H1 (cell line): ENCODE data around the gene TADA3. TPM values are rescaled to one million over a fixed set of nuclear protein-coding genes. Genes with fewer than 3 reads are reported as not detected.

Experiments
- CTCF ChIA-PET: fragments of 300-600 bp; sonication (Branson Sonifier 250); formaldehyde crosslinking; loops from one replicate; lab custom pipeline; 2021; ENCODE audit not compliant: partially characterized antibody; lab: Charles Lee
- POLR2A ChIA-PET: fragments of 300-600 bp; sonication (Branson Sonifier 250); formaldehyde crosslinking; loops from one replicate; lab custom pipeline; 2021; ENCODE audit warnings: inconsistent platforms; ENCODE audit not compliant: partially characterized antibody; lab: Charles Lee
- DNase-seq, 2 experiments: peaks; one replicate each; pipeline versions ENCODE4 v3.0.0 to v3.0.0-alpha.2; 2010 to 2022; ENCODE audit warnings: low spot score in 2 of 2, low read depth in 1 of 2, mixed read lengths in 1 of 2
- FAIRE-seq: peaks from 2 replicates; lab custom pipeline; 2011; peaks lifted over from hg19 to GRCh38; lab: Jason Lieb, UNC
- H2AFZ ChIP-seq: 2 replicates; pipeline ENCODE4 v1.8.1; 2012; ENCODE audit warnings: low read length, inconsistent platforms
- H2AK5ac ChIP-seq: 2 replicates; pipeline ENCODE4 v1.6.1; 2013; ENCODE audit warnings: low read depth, low read length
- H2BK120ac ChIP-seq: replicated peaks from 2 replicates; pipeline ENCODE3; 2013; ENCODE audit warnings: low read depth, low read length, inconsistent platforms
- H2BK12ac ChIP-seq: 2 replicates; pipeline ENCODE4 v1.6.1; 2013; ENCODE audit warnings: low read depth, low read length
- H2BK15ac ChIP-seq: 2 replicates; pipeline ENCODE4 v1.6.1; 2013; ENCODE audit warnings: low read length
- H2BK20ac ChIP-seq: 2 replicates; pipeline ENCODE4 v1.6.1; 2013; ENCODE audit warnings: low read length
- H2BK5ac ChIP-seq: 2 replicates; pipeline ENCODE4 v1.6.1; 2013; ENCODE audit warnings: low read depth, low read length
- H3K14ac ChIP-seq: 2 replicates; pipeline ENCODE4 v1.6.1; 2013; ENCODE audit warnings: inconsistent platforms; ENCODE audit not compliant: insufficient read length
- H3K18ac ChIP-seq: 2 replicates; pipeline ENCODE4 v1.6.1; 2013; ENCODE audit warnings: low read length; ENCODE audit errors: extremely low read depth
- H3K23ac ChIP-seq: 2 replicates; pipeline ENCODE4 v1.6.1; 2013; ENCODE audit warnings: inconsistent platforms; ENCODE audit not compliant: insufficient read length
- H3K23me2 ChIP-seq: 2 replicates; pipeline ENCODE4 v1.6.1; 2013; ENCODE audit warnings: low read depth, low read length
- H3K27ac ChIP-seq: 2 replicates; pipeline ENCODE4 v1.6.1; 2011; ENCODE audit warnings: low read depth, low read length, inconsistent platforms
- H3K27me3 ChIP-seq, 4 experiments: replicated peaks in 1 of 4; 1 replicate in 1 of 4; 2 replicates in 3 of 4; pipeline versions ENCODE4 v1.6.1 to v1.8.1; 2011 to 2013; ENCODE audit warnings: low read length in 3 of 4, mild to moderate bottlenecking in 3 of 4, inconsistent platforms in 2 of 4, mixed read lengths in 2 of 4, moderate library complexity in 1 of 4; ENCODE audit not compliant: control insufficient read depth in 3 of 4, insufficient read depth in 3 of 4; ENCODE audit errors: extremely low read depth in 1 of 4
- H3K36me3 ChIP-seq, 4 experiments: 2 replicates each; pipeline versions ENCODE4 v1.6.1 to v1.8.1; 2011 to 2013; ENCODE audit warnings: mild to moderate bottlenecking in 4 of 4, low read length in 3 of 4, moderate library complexity in 2 of 4, control low read depth in 1 of 4, inconsistent platforms in 1 of 4; ENCODE audit not compliant: insufficient read depth in 4 of 4, control insufficient read depth in 2 of 4
- H3K4ac ChIP-seq: replicated peaks from 2 replicates; pipeline ENCODE3; 2013; ENCODE audit warnings: low read length, low read depth, mixed read lengths, inconsistent platforms; ENCODE audit not compliant: insufficient read length
- H3K4me1 ChIP-seq, 4 experiments: replicated peaks in 1 of 4; 1 replicate in 1 of 4; 2 replicates in 3 of 4; pipeline versions ENCODE4 v1.6.1 to v1.8.1; 2011 to 2013; ENCODE audit warnings: low read length in 3 of 4, inconsistent platforms in 2 of 4, mixed read lengths in 1 of 4; ENCODE audit not compliant: insufficient read depth in 4 of 4, control insufficient read depth in 3 of 4
- H3K4me2 ChIP-seq, 2 experiments: 2 replicates each; pipeline versions ENCODE4 v1.6.1 to v1.8.1; 2011 to 2013; ENCODE audit warnings: low read depth in 2 of 2, low read length in 2 of 2, control low read depth in 1 of 2, inconsistent platforms in 1 of 2, mild to moderate bottlenecking in 1 of 2; ENCODE audit not compliant: insufficient read depth in 1 of 2
- H3K4me3 ChIP-seq, 4 experiments: fragments of 200-600, 300-600 bp in 1 of 4; sonication (generic), shearing (Covaris generic), sonication (Bioruptor Twin) in 1 of 4; 2 replicates each; pipeline versions ENCODE4 v1.5.1 to v1.8.1; 2011 to 2016; ENCODE audit warnings: low read length in 4 of 4, low read depth in 3 of 4, control low read depth in 2 of 4, inconsistent platforms in 2 of 4, mild to moderate bottlenecking in 2 of 4, mixed read lengths in 1 of 4, moderate library complexity in 1 of 4; ENCODE audit not compliant: insufficient read depth in 2 of 4; ENCODE audit errors: extremely low read depth in 1 of 4
- H3K56ac ChIP-seq: replicated peaks from 2 replicates; pipeline ENCODE3; 2013; ENCODE audit warnings: low read depth, mild to moderate bottlenecking, mixed read lengths, low read length, inconsistent platforms; ENCODE audit not compliant: insufficient read length
- H3K79me1 ChIP-seq: 2 replicates; pipeline ENCODE4 v1.6.1; 2013; ENCODE audit warnings: low read depth, low read length, control low read depth
- H3K79me2 ChIP-seq, 2 experiments: 2 replicates each; pipeline versions ENCODE4 v1.6.1 to v1.8.1; 2012 to 2013; ENCODE audit warnings: low read length in 2 of 2, mild to moderate bottlenecking in 2 of 2, inconsistent platforms in 1 of 2; ENCODE audit not compliant: insufficient read depth in 2 of 2, control insufficient read depth in 1 of 2
- H3K9ac ChIP-seq, 4 experiments: replicated peaks in 1 of 4; 1 replicate in 1 of 4; 2 replicates in 3 of 4; pipeline versions ENCODE4 v1.6.1 to v1.8.1; 2011 to 2013; ENCODE audit warnings: low read depth in 3 of 4, low read length in 3 of 4, control low read depth in 2 of 4, mild to moderate bottlenecking in 2 of 4, moderate library complexity in 2 of 4, inconsistent platforms in 1 of 4; ENCODE audit errors: extremely low read depth in 1 of 4
- H3K9me3 ChIP-seq, 2 experiments: 2 replicates each; pipeline versions ENCODE4 v1.6.1 to v1.8.1; 2012 to 2013; ENCODE audit warnings: mild to moderate bottlenecking in 2 of 2, moderate library complexity in 2 of 2, control low read depth in 1 of 2, inconsistent platforms in 1 of 2, low read depth in 1 of 2, low read length in 1 of 2, mixed read lengths in 1 of 2; ENCODE audit not compliant: insufficient read depth in 2 of 2
- H4K20me1 ChIP-seq, 2 experiments: replicated peaks in 1 of 2; 2 replicates each; pipeline versions ENCODE3 to v1.8.1; 2011 to 2013; ENCODE audit warnings: inconsistent platforms in 2 of 2, low read length in 2 of 2, mild to moderate bottlenecking in 1 of 2; ENCODE audit not compliant: insufficient read depth in 2 of 2, control insufficient read depth in 1 of 2
- H4K5ac ChIP-seq: 2 replicates; pipeline ENCODE4 v1.6.1; 2013; ENCODE audit warnings: low read length, low read depth, mixed read lengths, inconsistent platforms; ENCODE audit not compliant: insufficient read length
- H4K8ac ChIP-seq: 2 replicates; pipeline ENCODE4 v1.8.0; 2013; ENCODE audit warnings: mild to moderate bottlenecking, moderate library complexity, low read length, inconsistent platforms; ENCODE audit not compliant: insufficient read depth; ENCODE audit errors: extremely low read depth
- H4K91ac ChIP-seq: replicated peaks from 2 replicates; pipeline ENCODE3; 2013; ENCODE audit warnings: low read length, mixed read lengths, inconsistent platforms; ENCODE audit not compliant: insufficient read length
- ATF2 ChIP-seq: IDR thresholded peaks from 2 replicates; pipeline ENCODE4 v1.6.1; 2012; ENCODE audit warnings: low read length, inconsistent platforms
- FOSL1 ChIP-seq: IDR thresholded peaks from 2 replicates; pipeline ENCODE4 v1.6.1; 2011; ENCODE audit warnings: mild to moderate bottlenecking, low read depth, low read length, moderate library complexity; ENCODE audit not compliant: insufficient read depth
- KDM4A ChIP-seq: IDR thresholded peaks from one replicate; pipeline ENCODE4 v1.7.1; 2012; ENCODE audit warnings: low read depth, mild to moderate bottlenecking, moderate library complexity, low read length, inconsistent platforms; ENCODE audit not compliant: severe bottlenecking
- TCF12 ChIP-seq: IDR thresholded peaks from 2 replicates; pipeline ENCODE4 v1.6.1; 2011; ENCODE audit warnings: low read depth, mild to moderate bottlenecking, low read length
- WGBS, 2 experiments: shearing (Covaris generic) in 1 of 2; methylation state at CpG; one replicate each; pipeline versions ENCODE4 v1.1.6 to v1.1.7; 2013 to 2015; ENCODE audit warnings: low lambda C conversion rate in 2 of 2, mixed read lengths in 2 of 2, inconsistent platforms in 1 of 2, low coverage in 1 of 2, missing lambda C conversion rate in 1 of 2; ENCODE audit not compliant: insufficient replicate concordance in 2 of 2, insufficient coverage in 1 of 2, insufficient read length in 1 of 2; ENCODE audit errors: extremely low coverage in 1 of 2, missing lambda C conversion rate in 1 of 2; 5-methylcytosine and 5-hydroxymethylcytosine counted together
- polyA plus RNA-seq, 7 experiments: library from polyadenylated mRNA; depleted of rRNA in 3 of 7; stranded (reverse) in 5 of 7; unstranded in 2 of 7; fragments of >200 nt in 5 of 7; fragments of 200-250 nt in 2 of 7; gene quantifications; 1 replicate in 5 of 7; 2 replicates in 1 of 7; 4 replicates in 1 of 7; pipeline versions ENCODE4 v1.2.1 to v1.2.3, GENCODE V29; 2011 to 2013; ENCODE audit warnings: missing spikeins in 2 of 7, mixed read lengths in 2 of 7
- total RNA-seq: library from RNA; stranded (reverse); fragmentation: NEBNext Ultra II Directional; extraction: Animal tissue kit (Norgen Biotek cat#: 25700); gene quantifications from 2 replicates; pipeline ENCODE4 v1.2.1, GENCODE V29; 2021

TADA3 gene
- total and polyA plus RNA-seq, 2 of the 8 experiments (the other 6 are each of a cell fraction or from before 2014, with no cell fraction given) = 43.4 to 50.3 TPM

GRCh38 chr3:9730657-9731205 lies 61.5 kb downstream of the TADA3 start:
- H3K56ac ChIP-seq = no peak overlapping the region
- TF ChIP-seq TCF12 (no peak), KDM4A (peak; percentile 39), FOSL1 (no peak), ATF2 (peak; percentile 11; the same call in 1 of the 2 replicates)
- H3K9me3 ChIP-seq = no peaks in the 10 kb centered on the region
- no peak overlapping the region for H2AK5ac ChIP-seq
- POLR2A ChIA-PET = interaction anchor here (0.6 to 8.4 kb wide), 12 partner anchors 12 to 354 kb away, joined by 3 to 60 read pairs (median 5); partner anchors contain the start of genes ARPC4, CPNE9, OGG1 and SETD5
- peaks cover 13 to 26% of the 10 kb centered on the region in 2 experiments for H3K79me2 ChIP-seq
- no peak overlapping the region for H3K27ac ChIP-seq
- whole genome bisulfite sequencing, 2 experiments = 7% methylated on average over 15 of the region's 17 CpGs; no CpG with 5 or more reads in 1 of the 2 experiments
- H3K23me2 ChIP-seq = peaks cover 8% of the 10 kb centered on the region
- peak overlapping the region in 1 of 4 experiments; percentile 56; a peak in 2 of 7 replicates for H3K9ac ChIP-seq
- H2AFZ ChIP-seq = peak overlapping the region; percentile 93
- H4K8ac ChIP-seq = no peak overlapping the region
- CTCF ChIA-PET = interaction anchor here (0.6 to 8.6 kb wide), 6 partner anchors 9 to 228 kb away, joined by 3 to 109 read pairs (median 4); no protein-coding TSS in a partner anchor
- H4K5ac ChIP-seq = peak overlapping the region; percentile 20
- H3K23ac ChIP-seq = no peak overlapping the region
- peak overlapping the region; percentile 52 to 94 (median 68) for H3K4me3 ChIP-seq
- H3K27me3 ChIP-seq = no peaks in the 10 kb centered on the region
- H2BK5ac ChIP-seq = no peak overlapping the region
- no peak for FAIRE-seq
- no peak overlapping the region for H3K14ac ChIP-seq
- peaks cover 3 to 18% of the 10 kb centered on the region in 2 experiments for H4K20me1 ChIP-seq
- peak overlapping the region; percentile 40; the same call in 1 of the 2 replicates for H2BK15ac ChIP-seq
- H3K36me3 ChIP-seq = peaks cover 5 to 17% (median 8%) of the 10 kb centered on the region in 4 experiments; a peak in 6 of 8 replicates
- no peak overlapping the region; the same call in 1 of the 2 replicates for H3K18ac ChIP-seq
- peak overlapping the region; percentile 74 to 86 for H3K4me2 ChIP-seq
- H2BK20ac ChIP-seq = 0 out of 2 replicates have a peak overlapping the region, but pooled peaks have one; percentile 1
- no peak overlapping the region for H2BK12ac ChIP-seq
- peaks cover 22% of the 10 kb centered on the region for H3K79me1 ChIP-seq
- H3K4me1 ChIP-seq = peaks cover 0 to 8% (median 6%) of the 10 kb centered on the region in 4 experiments; a peak in 6 of 7 replicates
- H2BK120ac ChIP-seq = no peak overlapping the region
- no peak overlapping the region for H3K4ac ChIP-seq
- peak; percentile 46 to 85 for DNase-seq
- H4K91ac ChIP-seq = no peak overlapping the region
